ENCODE results near the gene ATP2B2.

Gene ATP2B2

GRCh38 chr3:10465161-10465560, 40.2 kb downstream of the ATP2B2 start:
- Histone ChIP-seq H3K9me3 (ENCODE audit: low read length) (no peaks in the 10 kb centered on the region), H3K27me3 (ENCODE audit: control insufficient read depth in 1 of 2, insufficient read depth in 2 of 2, low read length in 2 of 2) (peaks cover 2 to 20% of the 10 kb centered on the region in 2 donors), H3K27ac (ENCODE audit: low read depth, low read length) (no peak overlapping the region), H3K4me1 (ENCODE audit: insufficient read depth, low read length) (no peaks in the 10 kb centered on the region), H3K4me3 (ENCODE audit: low read depth in 1 of 2, low read length in 2 of 2) (no peak overlapping the region), H3K36me3 (ENCODE audit: insufficient read depth, low read length) (no peaks in the 10 kb centered on the region), H3K9ac (ENCODE audit: low read length) (no peak overlapping the region)

- H3K4me3 ChIP-seq (ENCODE audit: low read depth in 1 of 2, low read length in 2 of 2) = no peak overlapping the region
- H3K4me1 ChIP-seq (ENCODE audit: insufficient read depth, low read length) = no peaks in the 10 kb centered on the region
- no peaks in the 10 kb centered on the region for H3K9me3 ChIP-seq (ENCODE audit: low read length)
- H3K9ac ChIP-seq (ENCODE audit: low read length) = no peak overlapping the region
- peaks cover 0 to 11% of the 10 kb centered on the region in 2 donors for H3K27me3 ChIP-seq (ENCODE audit: control insufficient read depth in 1 of 2, insufficient read depth in 2 of 2, low read length in 2 of 2)
- no peak overlapping the region for H3K27ac ChIP-seq (ENCODE audit: low read depth, low read length)
- H3K36me3 ChIP-seq (ENCODE audit: insufficient read depth, low read length) = no peaks in the 10 kb centered on the region
Observed at GRCh38 chr3:10463533-10464434, 41.6 kb downstream of the ATP2B2 start.

- Histone ChIP-seq H3K9me3 (ENCODE audit: low read length) (no peaks in the 10 kb centered on the region), H3K27me3 (ENCODE audit: control insufficient read depth in 1 of 2, insufficient read depth in 2 of 2, low read length in 2 of 2) (peaks cover 0 to 4% of the 10 kb centered on the region in 2 donors), H3K36me3 (ENCODE audit: insufficient read depth, low read length) (no peaks in the 10 kb centered on the region), H3K4me1 (ENCODE audit: insufficient read depth, low read length) (no peaks in the 10 kb centered on the region), H3K27ac (ENCODE audit: low read depth, low read length) (no peak overlapping the region), H3K4me3 (ENCODE audit: low read depth in 1 of 2, low read length in 2 of 2) (no peak overlapping the region), H3K9ac (ENCODE audit: low read length) (no peak overlapping the region)
Observed at GRCh38 chr3:10462641-10463532, 42.5 kb downstream of the ATP2B2 start.

GRCh38 chr3:10460951-10461545, 44.3 kb downstream of the ATP2B2 start:
- H3K36me3 ChIP-seq (ENCODE audit: insufficient read depth, low read length) = no peaks in the 10 kb centered on the region
- H3K9me3 ChIP-seq (ENCODE audit: low read length) = no peaks in the 10 kb centered on the region
- H3K4me3 ChIP-seq (ENCODE audit: low read depth in 1 of 2, low read length in 2 of 2) = no peak overlapping the region
- no peak overlapping the region for H3K9ac ChIP-seq (ENCODE audit: low read length)
- H3K4me1 ChIP-seq (ENCODE audit: insufficient read depth, low read length) = no peaks in the 10 kb centered on the region
- no peak overlapping the region for H3K27ac ChIP-seq (ENCODE audit: low read depth, low read length)
- H3K27me3 ChIP-seq (ENCODE audit: control insufficient read depth in 1 of 2, insufficient read depth in 2 of 2, low read length in 2 of 2) = no peaks in the 10 kb centered on the region

- Histone ChIP-seq H3K4me1 (ENCODE audit: insufficient read depth, low read length) (no peaks in the 10 kb centered on the region), H3K9me3 (ENCODE audit: low read length) (no peaks in the 10 kb centered on the region), H3K27me3 (ENCODE audit: control insufficient read depth in 1 of 2, insufficient read depth in 2 of 2, low read length in 2 of 2) (no peaks in the 10 kb centered on the region), H3K27ac (ENCODE audit: low read depth, low read length) (no peak overlapping the region), H3K4me3 (ENCODE audit: low read depth in 1 of 2, low read length in 2 of 2) (no peak overlapping the region), H3K36me3 (ENCODE audit: insufficient read depth, low read length) (no peaks in the 10 kb centered on the region), H3K9ac (ENCODE audit: low read length) (no peak overlapping the region)
Observed at GRCh38 chr3:10459954-10460754, 45.2 kb downstream of the ATP2B2 start.

- H3K4me1 ChIP-seq (ENCODE audit: insufficient read depth, low read length) = no peaks in the 10 kb centered on the region
- H3K4me3 ChIP-seq (ENCODE audit: low read depth in 1 of 2, low read length in 2 of 2) = no peak overlapping the region
- no peaks in the 10 kb centered on the region for H3K27me3 ChIP-seq (ENCODE audit: control insufficient read depth in 1 of 2, insufficient read depth in 2 of 2, low read length in 2 of 2)
- H3K27ac ChIP-seq (ENCODE audit: low read depth, low read length) = no peak overlapping the region
- no peaks in the 10 kb centered on the region for H3K36me3 ChIP-seq (ENCODE audit: insufficient read depth, low read length)
- H3K9me3 ChIP-seq (ENCODE audit: low read length) = no peaks in the 10 kb centered on the region
- H3K9ac ChIP-seq (ENCODE audit: low read length) = no peak overlapping the region
Observed at GRCh38 chr3:10457560-10457959, 47.8 kb downstream of the ATP2B2 start.

GRCh38 chr3:10456981-10457380, 48.4 kb downstream of the ATP2B2 start:
- Histone ChIP-seq H3K27me3 (ENCODE audit: control insufficient read depth in 1 of 2, insufficient read depth in 2 of 2, low read length in 2 of 2) (no peaks in the 10 kb centered on the region), H3K9ac (ENCODE audit: low read length) (no peak overlapping the region), H3K4me1 (ENCODE audit: insufficient read depth, low read length) (no peaks in the 10 kb centered on the region), H3K27ac (ENCODE audit: low read depth, low read length) (no peak overlapping the region), H3K4me3 (ENCODE audit: low read depth in 1 of 2, low read length in 2 of 2) (no peak overlapping the region), H3K9me3 (ENCODE audit: low read length) (no peaks in the 10 kb centered on the region), H3K36me3 (ENCODE audit: insufficient read depth, low read length) (no peaks in the 10 kb centered on the region)

- H3K27ac ChIP-seq (ENCODE audit: low read depth, low read length) = no peak overlapping the region
- H3K9me3 ChIP-seq (ENCODE audit: low read length) = no peaks in the 10 kb centered on the region
- H3K36me3 ChIP-seq (ENCODE audit: insufficient read depth, low read length) = no peaks in the 10 kb centered on the region
- no peak overlapping the region for H3K4me3 ChIP-seq (ENCODE audit: low read depth in 1 of 2, low read length in 2 of 2)
- peaks cover 0 to 8% of the 10 kb centered on the region in 2 donors for H3K27me3 ChIP-seq (ENCODE audit: control insufficient read depth in 1 of 2, insufficient read depth in 2 of 2, low read length in 2 of 2)
- H3K9ac ChIP-seq (ENCODE audit: low read length) = no peak overlapping the region
- no peaks in the 10 kb centered on the region for H3K4me1 ChIP-seq (ENCODE audit: insufficient read depth, low read length)
Observed at GRCh38 chr3:10455545-10455914, 49.9 kb downstream of the ATP2B2 start.

GRCh38 chr3:10454907-10455544, 50.4 kb downstream of the ATP2B2 start:
- Histone ChIP-seq H3K9me3 (ENCODE audit: low read length) (no peaks in the 10 kb centered on the region), H3K27ac (ENCODE audit: low read depth, low read length) (no peak overlapping the region), H3K9ac (ENCODE audit: low read length) (no peak overlapping the region), H3K4me3 (ENCODE audit: low read depth in 1 of 2, low read length in 2 of 2) (no peak overlapping the region), H3K36me3 (ENCODE audit: insufficient read depth, low read length) (no peaks in the 10 kb centered on the region), H3K27me3 (ENCODE audit: control insufficient read depth in 1 of 2, insufficient read depth in 2 of 2, low read length in 2 of 2) (peaks cover 0 to 11% of the 10 kb centered on the region in 2 donors), H3K4me1 (ENCODE audit: insufficient read depth, low read length) (no peaks in the 10 kb centered on the region)

- H3K27me3 ChIP-seq (ENCODE audit: control insufficient read depth in 1 of 2, insufficient read depth in 2 of 2, low read length in 2 of 2) = peaks cover 0 to 11% of the 10 kb centered on the region in 2 donors
- H3K36me3 ChIP-seq (ENCODE audit: insufficient read depth, low read length) = no peaks in the 10 kb centered on the region
- H3K27ac ChIP-seq (ENCODE audit: low read depth, low read length) = no peak overlapping the region
- H3K4me3 ChIP-seq (ENCODE audit: low read depth in 1 of 2, low read length in 2 of 2) = no peak overlapping the region
- H3K4me1 ChIP-seq (ENCODE audit: insufficient read depth, low read length) = no peaks in the 10 kb centered on the region
- H3K9me3 ChIP-seq (ENCODE audit: low read length) = no peaks in the 10 kb centered on the region
- H3K9ac ChIP-seq (ENCODE audit: low read length) = no peak overlapping the region
Observed at GRCh38 chr3:10453431-10454163, 51.8 kb downstream of the ATP2B2 start.
